ENCODE results near the gene MARF1.
A peak's percentile ranks its signal among the peaks of the same experiment; 100 is the strongest.
"Not testable (repeated sequence)": the region's sequence is repeated elsewhere in the genome, so short reads cannot be mapped to it uniquely, and the experiment has no call there.

Gene MARF1

GRCh38 chr16:15643048-15643945 is at the start of gene MARF1:
TSS of gene MARF1 (minus strand) at chr16:15643154. CDS start at chr16:15639233, 3,921 bp downstream.
- DNase-seq (ENCODE audit: low read depth) = peak; percentile 64

- not testable (repeated sequence) for DNase-seq (ENCODE audit: low read depth)
Observed at GRCh38 chr16:15692508-15692907, 49.6 kb upstream of the MARF1 start.

- no peak for DNase-seq (ENCODE audit: low read depth)
Observed at GRCh38 chr16:15691046-15691445, 48.1 kb upstream of the MARF1 start.

- no peak for DNase-seq (ENCODE audit: low read depth)
Observed at GRCh38 chr16:15690296-15690695, 47.3 kb upstream of the MARF1 start.

GRCh38 chr16:15689290-15689689 is 46.3 kb upstream of the MARF1 start:
- no peak for DNase-seq (ENCODE audit: low read depth)

GRCh38 chr16:15686287-15686686 is 43.3 kb upstream of the MARF1 start:
- no peak for DNase-seq (ENCODE audit: low read depth)

GRCh38 chr16:15682105-15682570 is 39.2 kb upstream of the MARF1 start:
- peak; percentile 40 for DNase-seq (ENCODE audit: low read depth)

- DNase-seq (ENCODE audit: low read depth) = no peak
Observed at GRCh38 chr16:15677447-15677846, 34.5 kb upstream of the MARF1 start.

- DNase-seq (ENCODE audit: low read depth) = no peak
Observed at GRCh38 chr16:15676506-15676905, 33.6 kb upstream of the MARF1 start.

- no peak for DNase-seq (ENCODE audit: low read depth)
Observed at GRCh38 chr16:15674571-15674970, 31.6 kb upstream of the MARF1 start.

GRCh38 chr16:15672514-15673167 is 29.7 kb upstream of the MARF1 start:
- peak; percentile 88 for DNase-seq (ENCODE audit: low read depth)

GRCh38 chr16:15672127-15672513 is 29.2 kb upstream of the MARF1 start:
- DNase-seq (ENCODE audit: low read depth) = not testable (repeated sequence)

GRCh38 chr16:15671530-15672117 is 28.7 kb upstream of the MARF1 start:
- no peak for DNase-seq (ENCODE audit: low read depth)

GRCh38 chr16:15667091-15667742 is 24.3 kb upstream of the MARF1 start:
- DNase-seq (ENCODE audit: low read depth) = no peak

- DNase-seq (ENCODE audit: low read depth) = no peak
Observed at GRCh38 chr16:15665107-15665506, 22.2 kb upstream of the MARF1 start.

GRCh38 chr16:15660203-15660601 is 17.2 kb upstream of the MARF1 start:
- DNase-seq (ENCODE audit: low read depth) = no peak

- DNase-seq (ENCODE audit: low read depth) = no peak
Observed at GRCh38 chr16:15658556-15658955, 15.6 kb upstream of the MARF1 start.

GRCh38 chr16:15658149-15658548 is 15.2 kb upstream of the MARF1 start:
- DNase-seq (ENCODE audit: low read depth) = no peak

GRCh38 chr16:15655561-15655960 is 12.6 kb upstream of the MARF1 start:
- not testable (repeated sequence) for DNase-seq (ENCODE audit: low read depth)

GRCh38 chr16:15654591-15654990 is 11.6 kb upstream of the MARF1 start:
- no peak for DNase-seq (ENCODE audit: low read depth)

GRCh38 chr16:15653227-15653626 is 10.3 kb upstream of the MARF1 start:
- DNase-seq (ENCODE audit: low read depth) = no peak

GRCh38 chr16:15652293-15653001 is 9.5 kb upstream of the MARF1 start:
- no peak for DNase-seq (ENCODE audit: low read depth)
